ENCODE data around the gene RELN.

Gene RELN

GRCh38 chr7:103766660-103767059 lies 222.8 kb downstream of the RELN start:
- POLR2A ChIA-PET: no interaction called here
- CTCF ChIA-PET: no interaction called here
- H3K4me1 ChIP-seq (ENCODE audit: control insufficient read depth, insufficient read depth, low read length): no peaks in the 10 kb centered on the region
- H3K4me3 ChIP-seq (ENCODE audit: low read depth, low read length): no peak overlapping the region
- TF ChIP-seq ZNF211 (tag by site-specific recombination; IDR thresholded peaks at IDR 0.05; ENCODE audit: low read depth) (no peak), ZNF24 (tag by site-specific recombination; IDR thresholded peaks at IDR 0.05) (no peak), ZNF157 (tag by site-specific recombination; IDR thresholded peaks at IDR 0.05) (no peak), ZNF148 (tag by site-specific recombination; IDR thresholded peaks at IDR 0.05; ENCODE audit: borderline replicate concordance) (no peak), ZNF394 (tag by site-specific recombination; IDR thresholded peaks at IDR 0.05; ENCODE audit: borderline replicate concordance) (no peak), ZNF280D (tag by site-specific recombination; IDR thresholded peaks at IDR 0.05) (no peak), ZNF488 (tag by site-specific recombination; IDR thresholded peaks at IDR 0.05) (no peak), SP2 (tag by site-specific recombination; IDR thresholded peaks at IDR 0.05) (no peak), ZNF558 (tag by site-specific recombination; IDR thresholded peaks at IDR 0.05) (no peak), KLF7 (tag by site-specific recombination; IDR thresholded peaks at IDR 0.05; ENCODE audit: borderline replicate concordance) (no peak), KLF10 (tag by site-specific recombination; IDR thresholded peaks at IDR 0.05) (no peak), ZNF416 (tag by site-specific recombination; IDR thresholded peaks at IDR 0.05) (no peak), MYNN (tag by site-specific recombination; IDR thresholded peaks at IDR 0.05; ENCODE audit: borderline replicate concordance) (no peak), ZNF707 (tag by site-specific recombination; IDR thresholded peaks at IDR 0.05) (no peak), ZBTB20 (tag by site-specific recombination; IDR thresholded peaks at IDR 0.05) (no peak)
- no peak overlapping the region for H3K27ac ChIP-seq (ENCODE audit: extremely low read depth, low read depth, low read length)
- no peaks in the 10 kb centered on the region for H3K36me3 ChIP-seq (ENCODE audit: control insufficient read depth in 2 of 2, insufficient read depth in 1 of 2, low read length in 2 of 2)
- no peaks in the 10 kb centered on the region for H3K9me3 ChIP-seq (ENCODE audit: control insufficient read depth, insufficient read depth, low read depth, low read length)

GRCh38 chr7:103765901-103766300 lies 223.6 kb downstream of the RELN start:
- H3K4me1 ChIP-seq (ENCODE audit: control insufficient read depth, insufficient read depth, low read length): no peaks in the 10 kb centered on the region
- POLR2A ChIA-PET: no interaction called here
- no peak overlapping the region for H3K4me3 ChIP-seq (ENCODE audit: low read depth, low read length)
- CTCF ChIA-PET: no interaction called here
- H3K9me3 ChIP-seq (ENCODE audit: control insufficient read depth, insufficient read depth, low read depth, low read length): no peaks in the 10 kb centered on the region
- no peak overlapping the region for H3K27ac ChIP-seq (ENCODE audit: extremely low read depth, low read depth, low read length)
- TF ChIP-seq ZNF398 (tag by site-specific recombination; IDR thresholded peaks at IDR 0.05) (no peak), CTCF (tag by site-specific recombination; IDR thresholded peaks at IDR 0.05) (no peak)
- no peaks in the 10 kb centered on the region for H3K36me3 ChIP-seq (ENCODE audit: control insufficient read depth in 2 of 2, insufficient read depth in 1 of 2, low read length in 2 of 2)

Data from HEK293 (cell line).